Anterior cingulate cortex (tissue), 58 donors: Measurements from ENCODE around the gene PKM.
"Not testable (repeated sequence)": the region's sequence is repeated elsewhere in the genome, so short reads cannot be mapped to it uniquely, and the experiment has no call there.

Source experiments
- DNase-seq, 58 donors: peaks; one replicate each; lab custom pipeline; 2025; lab: John Stamatoyannopoulos, UW

Gene PKM

GRCh38 chr15:72180761-72181324 is 50.1 kb downstream of the PKM start:
- DNase-seq: no peak

GRCh38 chr15:72179950-72180581 is 50.9 kb downstream of the PKM start:
- DNase-seq: peak in 54 of 58 donors; percentile 29 to 95 (median 76)

DNA sequence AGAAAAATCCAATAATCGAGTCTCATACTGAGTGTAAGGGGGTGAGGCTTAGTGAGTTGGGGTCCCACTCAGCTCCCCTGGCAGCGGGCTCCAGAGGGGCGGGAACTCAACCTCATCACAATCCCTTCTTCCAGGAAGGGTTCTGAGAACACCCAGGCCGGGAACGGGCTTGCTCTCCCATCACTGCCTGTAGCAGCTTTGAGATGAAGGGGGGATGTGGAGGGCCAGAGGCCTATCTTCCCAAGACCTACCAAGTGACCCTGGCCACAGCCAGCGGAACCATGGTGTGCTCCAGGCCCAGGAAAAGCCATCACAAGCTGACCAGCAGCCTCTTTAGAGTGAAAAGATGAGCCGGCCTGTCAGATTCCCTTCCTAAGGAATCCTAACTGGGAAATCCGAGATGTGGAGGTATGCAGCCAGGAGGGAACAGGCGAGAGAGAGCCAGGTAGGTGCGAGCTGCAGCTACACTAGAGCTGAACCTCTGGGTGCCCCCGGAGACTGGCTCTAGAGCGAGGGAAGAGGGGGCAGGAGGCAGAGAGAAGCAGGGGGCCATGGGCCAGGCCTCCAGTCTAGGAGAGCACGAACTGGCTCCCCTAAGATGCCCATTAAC is 51.9 kb downstream of the PKM start:
- no peak for DNase-seq

- no peak for DNase-seq
These were observed 54.2 kb downstream of the PKM start for GRCh38 chr15:72176743-72177142.

- DNase-seq: peak in 11 of 58 donors; percentile 16 to 73 (median 47)
These were observed 54.8 kb downstream of the PKM start for GRCh38 chr15:72176159-72176558.

- no peak for DNase-seq
These were observed 55.6 kb downstream of the PKM start for GRCh38 chr15:72175186-72176044.

DNA sequence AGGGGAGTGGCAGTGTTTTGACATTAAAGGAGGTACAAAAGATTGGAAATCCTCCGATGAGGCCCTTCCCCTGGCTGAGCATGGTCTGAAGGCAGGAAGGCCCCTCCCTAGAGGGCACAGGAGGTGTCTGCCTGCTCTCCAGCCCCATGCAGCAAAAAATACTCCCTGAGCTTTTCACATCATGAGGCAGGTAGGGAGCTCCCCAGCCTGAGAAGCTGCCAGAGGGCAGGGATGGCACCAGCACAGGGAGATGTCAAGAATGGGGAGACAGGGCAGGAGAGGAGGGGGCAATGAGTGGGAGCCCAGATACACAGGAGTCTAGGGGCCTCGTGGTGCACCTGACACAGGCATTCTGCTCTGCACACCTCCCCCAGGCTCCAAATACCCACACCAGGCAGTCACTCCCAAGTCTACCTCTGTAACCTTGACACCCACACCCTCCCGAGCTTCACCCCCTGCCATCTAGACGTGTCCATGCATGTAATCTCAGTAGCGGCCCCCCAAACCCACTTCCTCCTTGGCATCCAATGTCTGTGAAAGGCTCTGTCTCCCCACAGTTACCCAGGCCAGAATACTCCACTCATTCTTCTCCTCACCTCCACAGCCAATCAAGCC is 56.3 kb downstream of the PKM start:
- DNase-seq: no peak

GRCh38 chr15:72173864-72174550 is 57.0 kb downstream of the PKM start:
- DNase-seq: no peak

DNA sequence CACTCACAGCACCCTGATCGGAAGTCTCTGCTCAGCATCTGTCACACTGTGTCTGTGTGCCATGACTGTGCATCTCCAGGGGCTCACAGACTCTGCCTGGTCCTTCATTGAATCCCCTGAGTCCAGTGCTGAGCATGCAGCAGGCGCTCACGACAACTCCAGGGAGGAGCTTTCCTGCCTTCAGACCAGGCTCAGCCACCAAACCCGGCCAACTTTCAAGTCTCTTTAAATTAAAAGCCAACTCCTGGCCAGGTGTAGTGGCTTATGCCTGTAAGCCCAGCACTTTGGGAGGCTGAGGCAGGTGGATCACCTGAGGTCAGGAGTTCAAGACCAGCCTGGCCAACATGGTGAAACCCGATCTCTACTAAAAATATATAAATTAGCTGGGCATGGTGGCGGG is 57.6 kb downstream of the PKM start:
- no peak for DNase-seq

DNA sequence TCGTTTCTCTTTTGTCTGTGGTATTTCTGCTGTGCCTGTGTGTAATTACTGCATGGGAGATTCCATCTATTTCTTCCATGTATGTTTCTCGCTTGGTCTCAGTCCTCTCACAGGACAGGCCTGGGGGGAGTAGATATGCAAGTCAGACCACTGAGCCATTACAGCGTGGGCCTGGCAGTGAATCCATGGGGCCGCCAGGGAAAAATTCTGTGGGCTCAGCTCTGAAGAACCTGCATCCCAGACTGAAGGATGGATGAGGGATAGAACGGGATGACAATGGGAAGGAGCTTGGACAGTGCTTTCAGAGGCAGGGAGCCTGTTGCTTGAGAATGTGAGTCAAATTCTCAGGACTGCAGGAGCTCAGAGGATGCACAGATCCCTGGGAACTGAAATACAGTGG is 58.2 kb downstream of the PKM start:
- DNase-seq: no peak

DNA sequence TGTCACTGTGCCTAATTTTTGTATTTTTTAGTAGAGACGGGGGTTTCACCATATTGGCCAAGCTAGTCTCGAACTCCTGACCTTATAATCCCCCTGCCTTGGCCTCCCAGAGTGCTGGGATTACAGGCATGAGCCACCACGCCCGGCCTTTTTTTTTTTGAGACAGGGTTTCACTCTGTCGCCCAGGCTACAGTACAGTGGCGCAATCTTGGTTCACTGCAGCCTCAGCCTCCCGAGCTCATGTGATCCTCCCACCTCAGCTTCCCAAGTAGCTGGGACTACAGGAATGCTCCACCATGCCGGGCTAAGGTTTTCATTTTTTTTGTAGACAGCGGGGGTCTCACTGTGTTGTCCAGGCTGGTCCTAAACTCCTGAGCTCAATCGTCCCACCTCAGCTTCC is 59.0 kb downstream of the PKM start:
- not testable (repeated sequence) for DNase-seq

- no peak for DNase-seq
These were observed 60.3 kb downstream of the PKM start for GRCh38 chr15:72170691-72171090.

DNA sequence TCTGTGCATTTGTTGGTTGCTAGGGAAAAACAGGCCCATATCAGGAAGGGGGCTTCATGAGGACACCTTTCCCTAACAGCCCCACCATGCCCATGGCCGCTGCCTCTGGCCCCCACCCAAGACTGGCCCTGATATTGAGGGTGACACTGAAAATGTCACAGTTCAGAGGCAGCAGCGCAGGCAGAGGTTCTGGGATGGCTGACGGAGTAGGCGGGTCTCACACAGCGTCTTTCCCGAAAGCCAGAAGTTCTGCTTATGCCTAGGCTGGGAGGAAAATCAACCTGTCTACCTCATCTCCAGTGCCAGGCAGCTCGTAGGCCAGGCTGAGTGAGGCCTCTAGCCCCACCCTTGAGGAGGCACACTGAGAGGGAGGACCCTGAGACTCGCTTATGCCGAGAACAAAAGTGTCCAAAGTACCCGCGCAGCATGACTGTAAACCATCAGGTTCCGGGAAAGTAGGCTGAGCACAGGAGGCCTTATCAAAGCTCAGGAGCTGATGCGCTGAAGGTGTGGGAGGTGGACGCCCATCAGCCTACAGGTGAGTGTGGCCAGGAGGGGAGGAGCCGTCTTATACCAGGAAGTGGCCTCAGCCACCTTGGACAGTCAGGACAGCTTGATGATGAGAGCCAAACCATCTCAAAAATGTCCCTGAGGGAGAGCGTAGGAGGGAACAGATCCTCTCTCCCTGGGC is 60.9 kb downstream of the PKM start:
- DNase-seq: no peak

DNA sequence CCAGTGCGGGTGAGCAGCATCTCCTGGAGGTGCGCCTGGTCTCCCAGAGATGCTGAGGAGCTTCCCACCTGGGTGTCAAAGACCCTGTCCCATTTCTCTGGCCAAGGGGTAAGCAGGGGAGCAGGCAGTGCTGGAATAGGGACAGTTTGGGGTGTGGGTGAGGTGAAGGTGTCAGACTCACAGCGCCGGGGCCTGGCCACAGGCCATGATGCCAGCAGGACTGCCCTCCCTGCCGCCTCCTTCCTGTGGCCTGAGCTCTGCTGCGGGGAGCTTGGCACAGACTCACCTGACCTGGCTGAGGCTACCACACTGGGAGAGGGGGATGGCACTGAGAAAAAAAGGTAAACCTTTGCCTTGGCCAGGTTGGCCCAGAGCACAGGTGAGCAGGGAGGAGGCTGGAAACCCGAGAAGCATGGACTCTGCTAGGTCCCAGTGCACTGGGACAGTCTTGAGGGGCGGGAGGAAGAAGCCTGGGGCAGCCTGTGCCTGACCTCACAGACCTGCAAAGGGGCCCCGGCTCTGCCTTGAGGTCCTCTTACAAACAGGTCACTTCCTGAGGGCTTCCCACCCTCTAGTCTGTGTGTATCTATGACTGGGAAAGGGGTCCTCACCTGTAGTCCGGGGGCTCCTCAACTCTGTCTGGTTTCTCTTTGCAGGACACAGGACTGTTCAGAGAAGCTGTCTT is 61.6 kb downstream of the PKM start:
- no peak for DNase-seq

GRCh38 chr15:72168808-72169190 is 62.2 kb downstream of the PKM start:
- no peak for DNase-seq

DNA sequence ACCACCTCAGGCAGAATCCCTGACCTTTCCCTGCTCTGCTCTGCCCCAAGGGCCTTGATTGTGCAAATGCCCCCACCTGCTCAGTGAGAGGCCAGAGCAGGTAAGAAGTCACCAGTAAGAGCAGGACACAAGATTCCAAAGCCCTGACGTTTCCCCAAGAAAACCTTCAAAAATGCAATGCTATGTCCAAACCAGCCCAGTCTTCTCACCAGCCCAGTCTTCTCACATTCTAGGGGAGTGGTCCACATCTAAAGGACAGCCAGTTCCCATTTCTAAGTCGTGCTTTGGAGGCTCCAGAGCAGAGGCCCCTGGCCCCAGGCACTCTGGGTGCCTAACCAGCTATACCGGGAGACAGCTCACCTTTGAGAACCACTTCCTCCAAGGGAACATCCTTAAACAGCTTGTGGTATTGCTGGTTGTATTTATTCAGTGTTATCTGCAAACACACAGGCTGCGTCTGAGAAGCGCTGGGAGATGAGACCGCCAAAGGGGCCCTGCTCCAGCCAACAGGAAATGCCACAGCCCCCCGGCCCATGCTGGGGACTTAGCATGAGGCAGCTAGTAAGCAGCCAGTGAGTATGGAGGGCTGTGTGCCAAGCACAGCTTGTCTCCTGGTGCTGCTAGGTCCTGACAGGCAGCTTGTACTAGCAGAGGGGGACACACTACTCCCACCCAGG is 62.7 kb downstream of the PKM start:
- DNase-seq: no peak

- no peak for DNase-seq
These were observed 63.5 kb downstream of the PKM start for GRCh38 chr15:72167445-72167844.

DNA sequence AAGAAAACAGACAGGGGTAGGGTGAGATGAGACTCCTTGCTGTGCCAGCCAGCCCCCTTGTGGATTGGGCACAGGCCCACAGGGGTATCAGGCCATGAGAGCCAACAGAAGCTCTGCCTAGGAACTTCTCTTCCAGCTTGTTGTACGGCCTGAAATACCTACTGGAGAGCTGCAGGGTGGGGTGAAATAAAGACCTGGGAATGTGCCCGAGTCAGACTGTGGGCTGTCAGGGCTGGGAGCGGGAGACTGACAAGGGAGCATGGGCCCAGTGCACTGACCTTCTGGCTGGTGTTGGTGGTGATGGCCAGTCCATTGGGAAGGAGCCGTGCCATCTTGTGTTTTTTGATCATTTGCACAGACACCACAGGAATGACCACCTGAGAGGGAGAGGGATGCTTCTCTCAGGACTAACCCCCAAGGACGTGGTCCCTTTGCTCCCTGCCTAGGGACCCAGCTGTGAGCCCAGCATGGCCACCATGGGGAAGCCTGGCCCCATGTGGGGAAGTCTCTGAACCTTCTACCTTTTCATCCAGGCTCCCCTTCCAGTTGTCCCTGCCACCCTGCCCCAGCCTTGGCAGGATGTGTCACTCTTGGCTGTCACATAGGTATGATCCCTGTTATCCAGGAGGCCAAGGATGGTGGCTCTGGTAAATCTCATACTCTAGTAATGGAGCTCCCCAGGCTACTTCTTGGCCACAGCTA is 64.1 kb downstream of the PKM start:
- no peak for DNase-seq
